Left lung (tissue), 10 donors: ENCODE results near the gene CADM2. TPM values are rescaled to one million over a fixed set of nuclear protein-coding genes. Genes with fewer than 3 reads are reported as not detected.

Experiments
- ATAC-seq: fragments of 200-7000 bp; cut with Tn5 transposase; one replicate; pipeline ENCODE4 v1.9.1; 2020; ENCODE audit warnings: moderate library complexity
- DNase-seq, 4 donors: peaks; one replicate each; pipeline ENCODE4 v3.0.0-alpha.2; 2013 to 2020
- H3K27ac ChIP-seq, 2 donors: fragments of 200-600 bp; sonication (generic) in 1 of 2; one replicate each; pipeline versions ENCODE4 v1.5.0 to v1.8.0; 2020 to 2021
- H3K27me3 ChIP-seq, 2 donors: fragments of 200-600 bp; sonication (generic) in 1 of 2; one replicate each; pipeline versions ENCODE4 v1.5.0 to v1.8.0; 2020 to 2021
- H3K36me3 ChIP-seq, 2 donors: fragments of 200-600 bp; sonication (generic) in 1 of 2; one replicate each; pipeline versions ENCODE4 v1.5.0 to v1.8.0; 2020 to 2021
- H3K4me1 ChIP-seq, 2 donors: fragments of 200-600 bp; one replicate each; pipeline ENCODE4 v1.8.0; 2021
- H3K4me3 ChIP-seq, 2 donors: fragments of 200-600 bp; sonication (generic) in 1 of 2; one replicate each; pipeline versions ENCODE4 v1.5.0 to v1.8.0; 2020 to 2021; ENCODE audit warnings: mild to moderate bottlenecking in 1 of 2
- H3K9me3 ChIP-seq, 2 donors: fragments of 200-600 bp; sonication (generic) in 1 of 2; one replicate each; pipeline versions ENCODE4 v1.5.0 to v1.8.0; 2020 to 2021
- CTCF ChIP-seq, 2 donors: fragments of 200-600 bp; sonication (generic) in 1 of 2; IDR thresholded peaks; one replicate each; pipeline versions ENCODE4 v1.5.0 to v1.8.0; 2021; ENCODE audit warnings: antibody characterized with exemption in 2 of 2
- intact Hi-C, 2 donors: fragments of 100-400 bp; cut with DNase I; formaldehyde crosslinking; loops; one replicate each; pipeline versions ENCODE4 v1.11.2 to v1.14.2; 2022
- polyA plus RNA-seq, 6 donors: library from polyadenylated mRNA; unstranded; fragments of 120-200 nt; gene quantifications; one replicate each; pipeline ENCODE4 v1.2.1, GENCODE V29; 2013; ENCODE audit not compliant: insufficient read length in 6 of 6
- total RNA-seq, 2 donors: library from RNA; stranded (reverse); fragmentation: NEBNext Ultra II Directional; extraction: Animal tissue kit (Norgen Biotek cat#: 25700); gene quantifications; one replicate each; pipeline ENCODE4 v1.2.1, GENCODE V29; 2021
- donor health status: DM: no; HTN: yes; CAD: no.
- donor health status: DM: no; HTN: no; CAD: no.

The CADM2 gene
- total and polyA plus RNA-seq, 8 donors, result 0.16 to 2.3 (median 0.74) TPM

- DNase-seq (peak in 1 of 4 donors; percentile 71), ATAC-seq (no peak)
- intact Hi-C loops, result no loop called here
Measured at GRCh38 chr3:84991422-84991900, 32.7 kb downstream of the CADM2 start.

GRCh38 chr3:84993956-84994355, 35.2 kb downstream of the CADM2 start:
- H3K27ac ChIP-seq, result no peak overlapping the region
- no peaks in the 10 kb centered on the region for H3K4me1 ChIP-seq
- DNase-seq (no peak), ATAC-seq (no peak)
- H3K9me3 ChIP-seq, result no peaks in the 10 kb centered on the region
- TF ChIP-seq CTCF (IDR thresholded peaks at IDR 0.05), result no peak
- no peaks in the 10 kb centered on the region for H3K27me3 ChIP-seq
- no peaks in the 10 kb centered on the region for H3K36me3 ChIP-seq
- intact Hi-C loops, result no loop called here
- no peak overlapping the region for H3K4me3 ChIP-seq

More at GRCh38 chr3:84991422-84991900, 32.7 kb downstream of the CADM2 start:
- Histone ChIP-seq H3K36me3 (no peaks in the 10 kb centered on the region), H3K27ac (no peak overlapping the region), H3K27me3 (no peaks in the 10 kb centered on the region), H3K4me3 (no peak overlapping the region), H3K9me3 (no peaks in the 10 kb centered on the region), H3K4me1 (no peaks in the 10 kb centered on the region)
- no peak for TF ChIP-seq CTCF (IDR thresholded peaks at IDR 0.05)

- intact Hi-C loops, result no loop called here
- Histone ChIP-seq H3K36me3 (no peaks in the 10 kb centered on the region), H3K27ac (no peak overlapping the region), H3K4me1 (no peaks in the 10 kb centered on the region), H3K4me3 (no peak overlapping the region), H3K9me3 (no peaks in the 10 kb centered on the region), H3K27me3 (no peaks in the 10 kb centered on the region)
- no peak for TF ChIP-seq CTCF (IDR thresholded peaks at IDR 0.05)
- DNase-seq, result no peak
- ATAC-seq, result no peak
Measured at GRCh38 chr3:84998545-84998944, 39.8 kb downstream of the CADM2 start.

- Histone ChIP-seq H3K9me3 (no peaks in the 10 kb centered on the region), H3K4me3 (no peak overlapping the region), H3K4me1 (no peaks in the 10 kb centered on the region), H3K27ac (no peak overlapping the region), H3K36me3 (no peaks in the 10 kb centered on the region), H3K27me3 (no peaks in the 10 kb centered on the region)
- no peak for DNase-seq
- no peak for TF ChIP-seq CTCF (IDR thresholded peaks at IDR 0.05)
- intact Hi-C loops, result no loop called here
- ATAC-seq, result no peak
Measured at GRCh38 chr3:85003479-85003878, 44.7 kb downstream of the CADM2 start.

GRCh38 chr3:85004147-85004546, 45.4 kb downstream of the CADM2 start:
- Histone ChIP-seq H3K4me1 (no peaks in the 10 kb centered on the region), H3K9me3 (no peaks in the 10 kb centered on the region), H3K27ac (no peak overlapping the region), H3K4me3 (no peak overlapping the region), H3K36me3 (no peaks in the 10 kb centered on the region), H3K27me3 (no peaks in the 10 kb centered on the region)
- intact Hi-C loops, result no loop called here
- no peak for TF ChIP-seq CTCF (IDR thresholded peaks at IDR 0.05)
- ATAC-seq (no peak), DNase-seq (no peak)
